HL-60 (cell line): ENCODE data around the gene OR1E1.
A peak's percentile ranks its signal among the peaks of the same experiment; 100 is the strongest.
"Not testable (repeated sequence)": the region's sequence is repeated elsewhere in the genome, so short reads cannot be mapped to it uniquely, and the experiment has no call there.

Source experiments
- DNase-seq, 2 experiments: peaks; one replicate each; pipeline ENCODE4 v3.0.0-alpha.2; 2010 to 2020; ENCODE audit warnings: low read depth in 1 of 2, low spot score in 1 of 2
- H3K27ac ChIP-seq: fragments of 250-450 bp; sonication (Bioruptor Pico); replicated peaks from 2 replicates; pipeline ENCODE4 v1.5.1; 2020; ENCODE audit warnings: mild to moderate bottlenecking, moderate library complexity
- H3K27me3 ChIP-seq: fragments of 250-450 bp; sonication (Bioruptor Pico); 2 replicates; pipeline ENCODE4 v1.5.1; 2021; ENCODE audit warnings: mild to moderate bottlenecking, moderate library complexity; ENCODE audit not compliant: insufficient read depth, poor library complexity, severe bottlenecking
- H3K4me3 ChIP-seq: replicated peaks from 2 replicates; pipeline ENCODE4 v1.5.1; 2011; ENCODE audit warnings: mild to moderate bottlenecking, control low read depth, low read length; ENCODE audit not compliant: insufficient read depth
- CTCF ChIP-seq: IDR thresholded peaks from one replicate; pipeline ENCODE4 v1.5.1; 2011; ENCODE audit warnings: low read length, control low read depth, inconsistent platforms; ENCODE audit not compliant: insufficient read depth
- GABPA ChIP-seq: IDR thresholded peaks from 2 replicates; pipeline ENCODE4 v1.6.1; 2012; ENCODE audit warnings: low read depth
- POLR2AphosphoS5 ChIP-seq: IDR thresholded peaks from 2 replicates; pipeline ENCODE4 v1.6.1; 2012; ENCODE audit warnings: low read depth
- REST ChIP-seq: IDR thresholded peaks from 2 replicates; pipeline ENCODE4 v1.6.1; 2012; ENCODE audit warnings: low read depth; ENCODE audit not compliant: insufficient replicate concordance
- SPI1 ChIP-seq: IDR thresholded peaks from 2 replicates; pipeline ENCODE4 v1.6.1; 2012; ENCODE audit warnings: low read depth, mild to moderate bottlenecking, borderline replicate concordance

OR1E1 gene

GRCh38 chr17:3400055-3400454, 1.8 kb upstream of the OR1E1 start:
- TF ChIP-seq CTCF (no peak), POLR2AphosphoS5 (no peak), SPI1 (no peak), REST (no peak), GABPA (no peak)
- no peak overlapping the region for H3K27ac ChIP-seq
- DNase-seq, result no peak
- H3K4me3 ChIP-seq, result no peak overlapping the region
- no peaks in the 10 kb centered on the region for H3K27me3 ChIP-seq

GRCh38 chr17:3397801-3398200, 409 bp downstream of the OR1E1 start:
- not testable (repeated sequence) for H3K4me3 ChIP-seq, H3K27me3 ChIP-seq, H3K27ac ChIP-seq
- TF ChIP-seq REST, result peak; percentile 89
- peak in 1 of 2 experiments; percentile 7 for DNase-seq

- TF ChIP-seq REST, result no peak
- no peak for TF ChIP-seq POLR2AphosphoS5
- no peak for DNase-seq
Observed at GRCh38 chr17:3389791-3390190, 8.4 kb downstream of the OR1E1 start.

GRCh38 chr17:3385869-3386816, 12.1 kb downstream of the OR1E1 start, which contains the start of gene OR3A2:
Gene OR3A2, minus strand, starts transcription at chr17:3386308.
- H3K27ac ChIP-seq, result no peak within 1 kb of the TSS
- no peak for DNase-seq
- TF ChIP-seq CTCF, result no peak
- TF ChIP-seq SPI1, result no peak
- no peak for TF ChIP-seq POLR2AphosphoS5
- TF ChIP-seq GABPA, result no peak
- no peak for TF ChIP-seq REST
- H3K4me3 ChIP-seq, result no peak within 1 kb of the TSS
- H3K27me3 ChIP-seq, result no peaks in the 10 kb centered on the region

More at GRCh38 chr17:3389791-3390190, 8.4 kb downstream of the OR1E1 start:
- Histone ChIP-seq H3K27ac (no peak overlapping the region), H3K27me3 (no peaks in the 10 kb centered on the region), H3K4me3 (no peak overlapping the region)
